Dermis blood vessel endothelial cell (primary cell): ENCODE data around the gene IP6K3. TPM values are rescaled to one million over a fixed set of nuclear protein-coding genes. Genes with fewer than 3 reads are reported as not detected.

Source experiments
- DNase-seq: peaks from one replicate; pipeline ENCODE4 v3.0.0; 2010
- total RNA-seq: library from RNA; depleted of rRNA; stranded (reverse); fragments of >200 nt; gene quantifications from 2 replicates; pipeline ENCODE4 v1.2.3, GENCODE V29; 2014

Gene IP6K3
- total RNA-seq, 1 donor from 2014 or later = under 0.01 TPM

- no peak for DNase-seq
Observed at GRCh38 chr6:33777398-33778388, 31.0 kb upstream of the IP6K3 start.

- no peak for DNase-seq
Observed at GRCh38 chr6:33776764-33777163, 30.1 kb upstream of the IP6K3 start.

- no peak for DNase-seq
Observed at GRCh38 chr6:33776186-33776585, 29.5 kb upstream of the IP6K3 start.

- DNase-seq = no peak
Observed at GRCh38 chr6:33774774-33775173, 28.1 kb upstream of the IP6K3 start.

- no peak for DNase-seq
Observed at GRCh38 chr6:33772902-33773472, 26.3 kb upstream of the IP6K3 start.

- peak; percentile 57 for DNase-seq
Observed at GRCh38 chr6:33772082-33772830, 25.6 kb upstream of the IP6K3 start.

GRCh38 chr6:33771146-33772081 is 24.7 kb upstream of the IP6K3 start:
- DNase-seq = peak; percentile 93

- no peak for DNase-seq
Observed at GRCh38 chr6:33770833-33771145, 24.1 kb upstream of the IP6K3 start.

GRCh38 chr6:33770124-33770832 is 23.6 kb upstream of the IP6K3 start:
- peak; percentile 17 for DNase-seq

- no peak for DNase-seq
Observed at GRCh38 chr6:33769248-33769821, 22.6 kb upstream of the IP6K3 start.

GRCh38 chr6:33768644-33769120 is 22.0 kb upstream of the IP6K3 start:
- DNase-seq = peak; percentile 93

GRCh38 chr6:33766921-33767907 is 20.5 kb upstream of the IP6K3 start:
- no peak for DNase-seq

GRCh38 chr6:33765368-33765767 is 18.7 kb upstream of the IP6K3 start:
- no peak for DNase-seq

- no peak for DNase-seq
Observed at GRCh38 chr6:33764036-33764435, 17.3 kb upstream of the IP6K3 start.

- no peak for DNase-seq
Observed at GRCh38 chr6:33763483-33763882, 16.8 kb upstream of the IP6K3 start.

- DNase-seq = no peak
Observed at GRCh38 chr6:33762713-33763112, 16.0 kb upstream of the IP6K3 start.

GRCh38 chr6:33761922-33762629 is 15.4 kb upstream of the IP6K3 start:
- peak; percentile 67 for DNase-seq

GRCh38 chr6:33761581-33761921 is 14.8 kb upstream of the IP6K3 start:
- DNase-seq = no peak
